Hematopoietic multipotent progenitor cell treated with erythropoietin and hydrocortisone succinate and interleukin-3 and kit ligand, for 17 days (in vitro differentiated cells): ENCODE results near the gene ARHGAP24.
"Not testable (repeated sequence)": the region's sequence is repeated elsewhere in the genome, so short reads cannot be mapped to it uniquely, and the experiment has no call there.

Experiments used
- DNase-seq: peaks from one replicate; pipeline ENCODE4 v3.0.0-alpha.2; 2015; ENCODE audit warnings: low spot score

The ARHGAP24 gene

GRCh38 chr4:85821688-85822455 lies 346.9 kb downstream of the ARHGAP24 start:
- no peak for DNase-seq

GRCh38 chr4:85823295-85823694 lies 348.3 kb downstream of the ARHGAP24 start:
- DNase-seq = no peak

- no peak for DNase-seq
Observed at GRCh38 chr4:85824166-85824945, 349.4 kb downstream of the ARHGAP24 start.

GRCh38 chr4:85826060-85826678 lies 351.2 kb downstream of the ARHGAP24 start:
- DNase-seq = no peak

GRCh38 chr4:85828027-85828890 lies 353.3 kb downstream of the ARHGAP24 start:
- no peak for DNase-seq

GRCh38 chr4:85829276-85830051 lies 354.5 kb downstream of the ARHGAP24 start:
- DNase-seq = no peak

GRCh38 chr4:85831647-85832046 lies 356.7 kb downstream of the ARHGAP24 start:
- DNase-seq = no peak

GRCh38 chr4:85833302-85833701 lies 358.4 kb downstream of the ARHGAP24 start:
- DNase-seq = no peak

- no peak for DNase-seq
Observed at GRCh38 chr4:85834934-85835333, 360.0 kb downstream of the ARHGAP24 start.

- no peak for DNase-seq
Observed at GRCh38 chr4:85836588-85837438, 361.9 kb downstream of the ARHGAP24 start.

- no peak for DNase-seq
Observed at GRCh38 chr4:85837439-85837733, 362.4 kb downstream of the ARHGAP24 start.

- DNase-seq = not testable (repeated sequence)
Observed at GRCh38 chr4:85839981-85840451, 365.1 kb downstream of the ARHGAP24 start.

- no peak for DNase-seq
Observed at GRCh38 chr4:85842540-85842939, 367.6 kb downstream of the ARHGAP24 start.

- DNase-seq = not testable (repeated sequence)
Observed at GRCh38 chr4:85853740-85854139, 378.8 kb downstream of the ARHGAP24 start.

- no peak for DNase-seq
Observed at GRCh38 chr4:85854546-85854945, 379.6 kb downstream of the ARHGAP24 start.

GRCh38 chr4:85860066-85860740 lies 385.3 kb downstream of the ARHGAP24 start:
- no peak for DNase-seq

GRCh38 chr4:85861064-85861765 lies 386.3 kb downstream of the ARHGAP24 start:
- no peak for DNase-seq

GRCh38 chr4:85862896-85863295 lies 387.9 kb downstream of the ARHGAP24 start:
- no peak for DNase-seq
